ENCODE results near the gene ESF1. TPM values are rescaled to one million over a fixed set of nuclear protein-coding genes. Genes with fewer than 3 reads are reported as not detected.

The ESF1 gene
- total and polyA plus RNA-seq, 9 of the 15 experiments (the other 6 are each of a cell fraction or from before 2014, with no cell fraction given) = 7.0 to 30.4 (median 18.6) TPM

DNA sequence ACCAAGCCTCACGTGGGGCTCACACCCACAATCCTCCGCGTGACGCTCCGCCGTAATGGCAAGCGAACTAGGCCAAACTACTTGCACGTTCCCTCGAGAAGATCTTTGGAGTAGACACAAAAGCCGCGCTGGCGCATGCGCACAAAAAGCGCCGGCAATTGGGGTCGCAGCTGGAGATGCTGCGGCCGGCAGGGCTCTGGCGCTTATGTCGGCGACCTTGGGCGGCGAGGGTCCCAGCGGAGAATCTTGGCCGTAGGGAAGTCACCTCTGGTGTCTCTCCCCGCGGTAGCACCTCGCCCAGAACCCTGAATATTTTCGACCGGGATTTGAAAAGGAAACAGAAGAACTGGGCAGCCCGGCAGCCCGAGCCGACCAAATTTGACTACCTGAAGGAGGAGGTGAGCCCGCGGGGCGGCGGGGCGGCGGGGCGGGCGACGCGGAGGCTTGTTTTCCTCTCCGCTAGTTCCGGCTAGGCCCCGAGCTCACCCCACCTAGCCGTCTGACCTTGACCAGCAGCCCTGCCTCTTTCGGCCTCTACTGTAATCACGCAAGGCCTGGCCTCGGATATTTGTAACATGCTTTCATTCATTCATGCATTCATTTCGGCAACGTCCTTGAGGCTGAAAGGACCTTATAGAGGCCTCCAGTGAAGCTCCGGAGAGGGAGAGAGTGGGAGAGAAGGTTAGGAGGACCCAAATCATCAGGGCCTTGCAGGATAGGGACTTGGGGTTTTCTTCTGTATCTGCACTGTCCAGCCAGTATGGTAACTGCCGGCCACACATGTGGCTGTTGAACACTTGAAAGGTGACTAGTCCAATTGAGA is at the start of gene ESF1, which contains the start of gene NDUFAF5 (continued):
- TF ChIP-seq NRF1 (conservative IDR thresholded peaks at IDR 0.05 in 1 of 2, IDR thresholded peaks at IDR 0.05 in 1 of 2) (peak; percentile 94 to 95), SAFB2 (IDR thresholded peaks at IDR 0.05; ENCODE audit: borderline replicate concordance, low read depth, low read length, severe bottlenecking) (no peak), ZNF174 (CRISPR knock-in tag; IDR thresholded peaks at IDR 0.05) (no peak), DIDO1 (tag; IDR thresholded peaks at IDR 0.05; ENCODE audit: low read depth) (peak; percentile 74; the same call in 1 of the 2 replicates), RBM22 (IDR thresholded peaks at IDR 0.05; ENCODE audit: low read depth, low read length, poor library complexity, severe bottlenecking) (no peak), COPS2 (conservative IDR thresholded peaks at IDR 0.05) (no peak), TOE1 (IDR thresholded peaks at IDR 0.05; ENCODE audit: borderline replicate concordance) (peak; percentile 86; the same call in 1 of the 2 replicates), TOE1 (CRISPR knock-in tag; IDR thresholded peaks at IDR 0.05; ENCODE audit: borderline replicate concordance, low read depth) (no peak), ZFX (CRISPR knock-in tag; IDR thresholded peaks at IDR 0.05) (peak; percentile 96), ZBED1 (IDR thresholded peaks at IDR 0.05) (no peak), ZZZ3 (IDR thresholded peaks at IDR 0.05) (no peak; the same call in 1 of the 2 replicates), GABPB1 (CRISPR knock-in tag; IDR thresholded peaks at IDR 0.05) (no peak), MXI1 (IDR thresholded peaks at IDR 0.05; ENCODE audit: low read depth, low read length) (peak; percentile 79; the same call in 1 of the 2 replicates), ZC3H8 (IDR thresholded peaks at IDR 0.05) (no peak), ARID1B (IDR thresholded peaks at IDR 0.05) (no peak), HOXB6 (CRISPR knock-in tag; IDR thresholded peaks at IDR 0.05; ENCODE audit: borderline replicate concordance) (no peak), ZNF444 (CRISPR knock-in tag; IDR thresholded peaks at IDR 0.05) (no peak), HDAC2 (IDR thresholded peaks at IDR 0.05) (no peak), FOXA1 (IDR thresholded peaks at IDR 0.05; ENCODE audit: borderline replicate concordance) (no peak), EZH2 (IDR thresholded peaks at IDR 0.05; ENCODE audit: borderline replicate concordance, low read depth, low read length) (no peak), SPI1 (IDR thresholded peaks at IDR 0.05; ENCODE audit: borderline replicate concordance, low read depth, low read length) (no peak), FOXM1 (IDR thresholded peaks at IDR 0.05; ENCODE audit: low read depth) (0 out of 2 replicates have a peak, but pooled peaks have one; percentile 10), FOXM1 (CRISPR knock-in tag; IDR thresholded peaks at IDR 0.05; ENCODE audit: low read depth) (no peak), EP400 (IDR thresholded peaks at IDR 0.05) (peak; percentile 90)
- TF ChIP-seq, protein P1, sequence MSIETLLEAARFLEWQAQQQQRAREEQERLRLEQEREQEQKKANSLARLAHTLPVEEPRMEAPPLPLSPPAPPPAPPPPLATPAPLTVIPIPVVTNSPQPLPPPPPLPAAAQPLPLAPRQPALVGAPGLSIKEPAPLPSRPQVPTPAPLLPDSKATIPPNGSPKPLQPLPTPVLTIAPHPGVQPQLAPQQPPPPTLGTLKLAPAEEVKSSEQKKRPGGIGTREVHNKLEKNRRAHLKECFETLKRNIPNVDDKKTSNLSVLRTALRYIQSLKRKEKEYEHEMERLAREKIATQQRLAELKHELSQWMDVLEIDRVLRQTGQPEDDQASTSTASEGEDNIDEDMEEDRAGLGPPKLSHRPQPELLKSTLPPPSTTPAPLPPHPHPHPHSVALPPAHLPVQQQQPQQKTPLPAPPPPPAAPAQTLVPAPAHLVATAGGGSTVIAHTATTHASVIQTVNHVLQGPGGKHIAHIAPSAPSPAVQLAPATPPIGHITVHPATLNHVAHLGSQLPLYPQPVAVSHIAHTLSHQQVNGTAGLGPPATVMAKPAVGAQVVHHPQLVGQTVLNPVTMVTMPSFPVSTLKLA (conservative IDR thresholded peaks at IDR 0.05) = peak; percentile 95 to 96
- TF ChIP-seq, protein P2, sequence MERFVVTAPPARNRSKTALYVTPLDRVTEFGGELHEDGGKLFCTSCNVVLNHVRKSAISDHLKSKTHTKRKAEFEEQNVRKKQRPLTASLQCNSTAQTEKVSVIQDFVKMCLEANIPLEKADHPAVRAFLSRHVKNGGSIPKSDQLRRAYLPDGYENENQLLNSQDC (CRISPR knock-in tag; IDR thresholded peaks at IDR 0.05) = no peak
- TF ChIP-seq, protein P3, sequence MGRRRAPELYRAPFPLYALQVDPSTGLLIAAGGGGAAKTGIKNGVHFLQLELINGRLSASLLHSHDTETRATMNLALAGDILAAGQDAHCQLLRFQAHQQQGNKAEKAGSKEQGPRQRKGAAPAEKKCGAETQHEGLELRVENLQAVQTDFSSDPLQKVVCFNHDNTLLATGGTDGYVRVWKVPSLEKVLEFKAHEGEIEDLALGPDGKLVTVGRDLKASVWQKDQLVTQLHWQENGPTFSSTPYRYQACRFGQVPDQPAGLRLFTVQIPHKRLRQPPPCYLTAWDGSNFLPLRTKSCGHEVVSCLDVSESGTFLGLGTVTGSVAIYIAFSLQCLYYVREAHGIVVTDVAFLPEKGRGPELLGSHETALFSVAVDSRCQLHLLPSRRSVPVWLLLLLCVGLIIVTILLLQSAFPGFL (CRISPR knock-in tag; IDR thresholded peaks at IDR 0.05) = no peak

All from K562 (cell line).